HG03135 (cell line): ENCODE results near the gene GALNT10.

Experiments
- ATAC-seq: cut with Tn5 transposase; IDR thresholded peaks from one replicate; pipeline ENCODE4 v1.9.1; 2021; ENCODE audit warnings: mild to moderate bottlenecking, moderate library complexity; ENCODE audit not compliant: unreplicated experiment

The GALNT10 gene

GRCh38 chr5:154465169-154465568 lies 274.6 kb downstream of the GALNT10 start:
- ATAC-seq = no peak

- no peak for ATAC-seq
Observed at GRCh38 chr5:154466147-154466546, 275.6 kb downstream of the GALNT10 start.

GRCh38 chr5:154466671-154467070 lies 276.1 kb downstream of the GALNT10 start:
- ATAC-seq = no peak

GRCh38 chr5:154467655-154468354 lies 277.3 kb downstream of the GALNT10 start:
- ATAC-seq = peak; percentile 93

GRCh38 chr5:154470137-154470536 lies 279.6 kb downstream of the GALNT10 start:
- ATAC-seq = no peak
